SK-N-SH treated with all-trans-retinoic acid at 6 μM for 48 hours (cell line): Measurements from ENCODE around the gene RFX3.

Source experiments
- ATAC-seq: fragments of 200-7000 bp; cut with Tn5 transposase; 3 replicates; pipeline ENCODE4 v1.9.1; 2020; ENCODE audit warnings: mild to moderate bottlenecking, moderate library complexity
- ARNTL ChIP-seq: fragments of 450-650 bp; formaldehyde crosslinking; IDR thresholded peaks from 2 replicates; pipeline ENCODE4 v1.5.0; 2020; ENCODE audit warnings: low read depth, mild to moderate bottlenecking, moderate library complexity, borderline replicate concordance
- BACH2 ChIP-seq: fragments of 250-450 bp; sonication (Bioruptor Pico); IDR thresholded peaks from 2 replicates; pipeline ENCODE4 v1.9.0; 2021; ENCODE audit warnings: mild to moderate bottlenecking, borderline replicate concordance
- CREB5 ChIP-seq: fragments of 250-450 bp; sonication (Bioruptor Pico); IDR thresholded peaks from 2 replicates; pipeline ENCODE4 v1.5.1; 2020; ENCODE audit warnings: low read depth, mild to moderate bottlenecking, moderate library complexity
- ESRRG ChIP-seq: fragments of 250-450 bp; sonication (Bioruptor Pico); IDR thresholded peaks from 2 replicates; pipeline ENCODE4 v1.6.1; 2021; ENCODE audit warnings: mild to moderate bottlenecking
- GLIS3 ChIP-seq: fragments of 250-450 bp; sonication (Bioruptor Pico); IDR thresholded peaks from 2 replicates; pipeline ENCODE4 v1.5.0; 2020; ENCODE audit warnings: mild to moderate bottlenecking, moderate library complexity
- ISL1 ChIP-seq: fragments of 250-450 bp; sonication (Bioruptor Pico); IDR thresholded peaks from 2 replicates; pipeline ENCODE4 v2.1.2; 2022; ENCODE audit warnings: mild to moderate bottlenecking, moderate library complexity
- OSR1 ChIP-seq: fragments of 250-450 bp; sonication (Bioruptor Pico); IDR thresholded peaks from 2 replicates; pipeline ENCODE4 v1.8.0; 2022; ENCODE audit warnings: moderate library complexity, mild to moderate bottlenecking, inconsistent platforms
- PPARA ChIP-seq: fragments of 250-450 bp; sonication (Bioruptor Pico); IDR thresholded peaks from 2 replicates; pipeline ENCODE4 v1.5.0; 2020; ENCODE audit warnings: mild to moderate bottlenecking, borderline replicate concordance
- RARB ChIP-seq: fragments of 250-450 bp; sonication (Bioruptor Pico); IDR thresholded peaks from 2 replicates; pipeline ENCODE4 v1.8.0; 2021; ENCODE audit warnings: mild to moderate bottlenecking, moderate library complexity
- SNAI2 ChIP-seq: fragments of 250-450 bp; sonication (Bioruptor Pico); IDR thresholded peaks from 2 replicates; pipeline ENCODE4 v1.5.0; 2020; ENCODE audit warnings: mild to moderate bottlenecking, moderate library complexity
- TCF4 ChIP-seq: fragments of 250-450 bp; sonication (Bioruptor Pico); IDR thresholded peaks from 2 replicates; pipeline ENCODE4 v1.8.0; 2021; ENCODE audit warnings: mild to moderate bottlenecking, moderate library complexity, borderline replicate concordance
- TOX ChIP-seq: fragments of 250-450 bp; sonication (Bioruptor Pico); IDR thresholded peaks from 2 replicates; pipeline ENCODE4 v1.8.0; 2021; ENCODE audit warnings: mild to moderate bottlenecking, moderate library complexity, borderline replicate concordance
- TSHZ2 ChIP-seq: fragments of 250-450 bp; sonication (Bioruptor Pico); IDR thresholded peaks from 2 replicates; pipeline ENCODE4 v1.5.0; 2020; ENCODE audit warnings: mild to moderate bottlenecking, moderate library complexity
- ZC3H10 ChIP-seq: fragments of 250-450 bp; sonication (Bioruptor Pico); IDR thresholded peaks from 2 replicates; pipeline ENCODE4 v1.5.1; 2021; ENCODE audit warnings: mild to moderate bottlenecking, moderate library complexity
- ZFP3 ChIP-seq: fragments of 250-450 bp; sonication (Bioruptor Pico); IDR thresholded peaks from 2 replicates; pipeline ENCODE4 v1.5.0; 2020; ENCODE audit warnings: mild to moderate bottlenecking, moderate library complexity
- ZFP30 ChIP-seq: fragments of 450-650 bp; formaldehyde crosslinking; IDR thresholded peaks from 2 replicates; pipeline ENCODE4 v1.5.0; 2022; ENCODE audit warnings: mild to moderate bottlenecking, moderate library complexity
- ZNF8 ChIP-seq: fragments of 450-650 bp; formaldehyde crosslinking; IDR thresholded peaks from 2 replicates; pipeline ENCODE4 v1.5.0; 2020; ENCODE audit warnings: mild to moderate bottlenecking, moderate library complexity
- TF ChIP-seq, protein P1 (sequence below): fragments of 250-450 bp; sonication (Bioruptor Pico); IDR thresholded peaks from 2 replicates; pipeline ENCODE4 v1.5.1; 2021; ENCODE audit warnings: mild to moderate bottlenecking, moderate library complexity
- TF ChIP-seq, protein P2 (sequence below): fragments of 250-450 bp; sonication (Bioruptor Pico); IDR thresholded peaks from 2 replicates; pipeline ENCODE4 v1.8.0; 2020; ENCODE audit warnings: mild to moderate bottlenecking, moderate library complexity, borderline replicate concordance
- TF ChIP-seq, protein P3 (sequence below): fragments of 250-450 bp; sonication (Bioruptor Pico); IDR thresholded peaks from 2 replicates; pipeline ENCODE4 v1.8.0; 2021; ENCODE audit warnings: low read depth, mild to moderate bottlenecking, moderate library complexity, borderline replicate concordance

RFX3 gene

DNA sequence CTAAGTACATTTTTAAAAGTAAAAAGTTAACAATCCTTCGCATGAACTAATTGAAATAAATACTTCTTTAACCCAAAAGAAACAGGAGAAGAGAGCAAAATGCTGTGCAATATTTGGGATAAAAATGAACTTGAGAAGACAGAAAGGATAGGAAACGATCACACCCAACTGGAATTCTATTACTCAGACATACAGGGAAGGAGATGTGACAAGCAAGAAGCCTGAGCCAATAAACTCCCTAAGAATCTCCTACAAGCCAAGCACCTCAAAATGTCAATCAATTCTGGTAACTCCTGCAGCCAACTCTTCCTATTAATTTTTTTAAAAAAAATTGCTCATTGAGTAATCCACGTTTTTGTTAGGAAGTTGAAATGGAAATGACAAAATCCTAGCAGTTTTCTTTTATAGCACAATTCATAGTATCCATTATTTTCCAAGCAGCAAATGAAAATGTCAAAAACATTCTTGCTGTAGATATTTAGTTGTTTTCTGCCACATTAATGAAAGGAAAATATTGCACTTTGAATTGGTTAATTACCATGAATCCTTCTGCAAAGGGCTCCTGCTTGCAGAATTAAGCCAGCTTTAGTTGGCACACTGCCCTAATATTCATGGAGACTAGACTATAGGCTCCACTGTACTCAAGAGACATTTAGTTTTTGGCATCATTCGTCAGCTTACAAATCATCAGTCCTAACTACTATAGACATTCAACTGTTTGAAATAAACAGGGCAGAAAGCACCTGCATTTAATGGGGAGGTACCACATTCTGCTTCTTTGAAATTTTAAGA lies 89.0 kb downstream of the RFX3 start:
- TF ChIP-seq TSHZ2 (CRISPR knock-in tag) (no peak), ESRRG (CRISPR knock-in tag) (no peak), RARB (CRISPR knock-in tag) (no peak), TOX (no peak), ARNTL (CRISPR knock-in tag) (no peak), OSR1 (no peak), TCF4 (CRISPR knock-in tag) (no peak), ISL1 (CRISPR knock-in tag) (no peak), ZFP30 (CRISPR knock-in tag) (no peak), SNAI2 (no peak), GLIS3 (CRISPR knock-in tag) (no peak), CREB5 (CRISPR knock-in tag) (no peak), ZNF8 (CRISPR knock-in tag) (no peak), BACH2 (CRISPR knock-in tag) (no peak), PPARA (CRISPR knock-in tag) (no peak), ZC3H10 (CRISPR knock-in tag) (no peak)
- TF ChIP-seq, protein P1, sequence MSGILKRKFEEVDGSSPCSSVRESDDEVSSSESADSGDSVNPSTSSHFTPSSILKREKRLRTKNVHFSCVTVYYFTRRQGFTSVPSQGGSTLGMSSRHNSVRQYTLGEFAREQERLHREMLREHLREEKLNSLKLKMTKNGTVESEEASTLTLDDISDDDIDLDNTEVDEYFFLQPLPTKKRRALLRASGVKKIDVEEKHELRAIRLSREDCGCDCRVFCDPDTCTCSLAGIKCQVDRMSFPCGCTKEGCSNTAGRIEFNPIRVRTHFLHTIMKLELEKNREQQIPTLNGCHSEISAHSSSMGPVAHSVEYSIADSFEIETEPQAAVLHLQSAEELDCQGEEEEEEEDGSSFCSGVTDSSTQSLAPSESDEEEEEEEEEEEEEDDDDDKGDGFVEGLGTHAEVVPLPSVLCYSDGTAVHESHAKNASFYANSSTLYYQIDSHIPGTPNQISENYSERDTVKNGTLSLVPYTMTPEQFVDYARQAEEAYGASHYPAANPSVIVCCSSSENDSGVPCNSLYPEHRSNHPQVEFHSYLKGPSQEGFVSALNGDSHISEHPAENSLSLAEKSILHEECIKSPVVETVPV: no peak
- TF ChIP-seq, protein P2, sequence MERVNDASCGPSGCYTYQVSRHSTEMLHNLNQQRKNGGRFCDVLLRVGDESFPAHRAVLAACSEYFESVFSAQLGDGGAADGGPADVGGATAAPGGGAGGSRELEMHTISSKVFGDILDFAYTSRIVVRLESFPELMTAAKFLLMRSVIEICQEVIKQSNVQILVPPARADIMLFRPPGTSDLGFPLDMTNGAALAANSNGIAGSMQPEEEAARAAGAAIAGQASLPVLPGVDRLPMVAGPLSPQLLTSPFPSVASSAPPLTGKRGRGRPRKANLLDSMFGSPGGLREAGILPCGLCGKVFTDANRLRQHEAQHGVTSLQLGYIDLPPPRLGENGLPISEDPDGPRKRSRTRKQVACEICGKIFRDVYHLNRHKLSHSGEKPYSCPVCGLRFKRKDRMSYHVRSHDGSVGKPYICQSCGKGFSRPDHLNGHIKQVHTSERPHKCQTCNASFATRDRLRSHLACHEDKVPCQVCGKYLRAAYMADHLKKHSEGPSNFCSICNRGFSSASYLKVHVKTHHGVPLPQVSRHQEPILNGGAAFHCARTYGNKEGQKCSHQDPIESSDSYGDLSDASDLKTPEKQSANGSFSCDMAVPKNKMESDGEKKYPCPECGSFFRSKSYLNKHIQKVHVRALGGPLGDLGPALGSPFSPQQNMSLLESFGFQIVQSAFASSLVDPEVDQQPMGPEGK (CRISPR knock-in tag): no peak
- TF ChIP-seq, protein P3, sequence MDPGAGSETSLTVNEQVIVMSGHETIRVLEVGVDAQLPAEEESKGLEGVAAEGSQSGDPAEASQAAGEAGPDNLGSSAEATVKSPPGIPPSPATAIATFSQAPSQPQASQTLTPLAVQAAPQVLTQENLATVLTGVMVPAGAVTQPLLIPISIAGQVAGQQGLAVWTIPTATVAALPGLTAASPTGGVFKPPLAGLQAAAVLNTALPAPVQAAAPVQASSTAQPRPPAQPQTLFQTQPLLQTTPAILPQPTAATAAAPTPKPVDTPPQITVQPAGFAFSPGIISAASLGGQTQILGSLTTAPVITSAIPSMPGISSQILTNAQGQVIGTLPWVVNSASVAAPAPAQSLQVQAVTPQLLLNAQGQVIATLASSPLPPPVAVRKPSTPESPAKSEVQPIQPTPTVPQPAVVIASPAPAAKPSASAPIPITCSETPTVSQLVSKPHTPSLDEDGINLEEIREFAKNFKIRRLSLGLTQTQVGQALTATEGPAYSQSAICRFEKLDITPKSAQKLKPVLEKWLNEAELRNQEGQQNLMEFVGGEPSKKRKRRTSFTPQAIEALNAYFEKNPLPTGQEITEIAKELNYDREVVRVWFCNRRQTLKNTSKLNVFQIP (CRISPR knock-in tag): no peak

DNA sequence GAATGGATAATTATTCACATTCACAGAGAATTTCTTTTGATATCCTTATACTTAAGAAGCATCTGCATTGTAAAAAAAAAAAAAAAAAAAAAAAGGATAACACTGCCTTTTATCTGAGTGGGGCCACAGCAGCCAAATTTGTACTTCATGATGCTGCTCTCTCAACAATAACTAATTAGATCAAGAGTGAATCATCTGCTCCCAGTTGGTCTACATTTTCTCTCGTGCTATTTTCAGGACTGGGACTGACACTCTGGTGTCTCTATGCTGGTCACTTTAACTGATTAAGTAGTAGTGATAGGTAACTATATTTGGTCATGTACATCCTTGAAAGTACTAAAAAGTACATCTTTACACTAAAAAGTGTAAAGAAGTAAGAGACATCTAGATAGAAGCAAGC lies 90.1 kb downstream of the RFX3 start:
- peak; percentile 40; the same call in 1 of the 3 replicates for ATAC-seq
- peak; percentile 66 for TF ChIP-seq ISL1 (CRISPR knock-in tag)
- no peak for TF ChIP-seq BACH2 (CRISPR knock-in tag)

More for the DNA sequence above, 89.0 kb downstream of the RFX3 start:
- 0 out of 3 replicates have a peak, but pooled peaks have one; percentile 48 for ATAC-seq

GRCh38 chr9:3434594-3434993 lies 91.2 kb downstream of the RFX3 start:
- ATAC-seq: no peak
- no peak for TF ChIP-seq ESRRG (CRISPR knock-in tag)
- no peak for TF ChIP-seq OSR1
- no peak for TF ChIP-seq GLIS3 (CRISPR knock-in tag)
- TF ChIP-seq SNAI2: no peak
- TF ChIP-seq ARNTL (CRISPR knock-in tag): no peak
- no peak for TF ChIP-seq ZC3H10 (CRISPR knock-in tag)
- TF ChIP-seq ZFP3: no peak
- TF ChIP-seq RARB (CRISPR knock-in tag): no peak
- TF ChIP-seq TOX: no peak
- TF ChIP-seq, all 23 proteins: peak for 0
